ENCODE data around the gene F2RL3.
A peak's percentile ranks its signal among the peaks of the same experiment; 100 is the strongest.

The F2RL3 gene

DNA sequence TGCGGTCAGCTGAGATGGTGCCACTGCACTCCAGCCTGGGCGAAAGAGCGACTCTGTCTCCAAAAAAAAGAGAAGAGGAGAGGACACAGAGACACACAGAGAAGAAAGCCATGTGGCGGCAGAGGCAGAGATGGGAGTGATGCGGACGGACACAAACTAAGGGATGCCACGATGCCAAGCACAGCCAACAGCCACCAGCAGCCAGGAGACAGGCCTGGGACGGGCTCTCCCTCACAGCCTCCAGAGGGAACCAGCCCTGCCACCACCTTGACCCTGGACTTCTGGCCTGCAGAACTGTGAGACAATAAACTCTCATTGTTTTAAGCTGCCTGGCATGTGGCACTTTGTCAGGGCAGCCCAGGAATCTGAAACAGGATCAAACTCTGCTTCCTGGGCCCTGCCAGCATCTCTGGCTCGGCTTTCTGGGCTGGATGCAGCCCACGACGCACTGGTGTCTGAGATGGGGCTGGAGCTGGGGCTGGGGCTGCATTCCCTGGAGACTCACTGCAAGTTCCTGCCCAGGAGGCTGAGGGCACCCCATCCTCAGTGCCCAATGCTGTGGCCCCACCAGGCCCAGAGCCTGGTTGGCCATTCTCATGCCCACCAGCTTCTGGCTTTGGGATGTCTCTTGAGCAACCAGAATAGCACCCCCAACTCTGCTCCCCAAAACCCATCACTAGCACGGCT, 3.0 kb downstream of the F2RL3 start:
- H3K27me3 ChIP-seq (ENCODE audit: control insufficient read depth, insufficient read depth, low read length), result no peaks in the 10 kb centered on the region
- H3K4me1 ChIP-seq (ENCODE audit: control insufficient read depth, insufficient read depth, low read length), result no peaks in the 10 kb centered on the region
- no peak overlapping the region for H3K4me3 ChIP-seq (ENCODE audit: low read length)
- H3K9ac ChIP-seq (ENCODE audit: low read length), result no peak overlapping the region
- H3K27ac ChIP-seq (ENCODE audit: low read depth, low read length), result no peak overlapping the region
- no peaks in the 10 kb centered on the region for H3K36me3 ChIP-seq (ENCODE audit: control insufficient read depth, insufficient read depth, low read length)

DNA sequence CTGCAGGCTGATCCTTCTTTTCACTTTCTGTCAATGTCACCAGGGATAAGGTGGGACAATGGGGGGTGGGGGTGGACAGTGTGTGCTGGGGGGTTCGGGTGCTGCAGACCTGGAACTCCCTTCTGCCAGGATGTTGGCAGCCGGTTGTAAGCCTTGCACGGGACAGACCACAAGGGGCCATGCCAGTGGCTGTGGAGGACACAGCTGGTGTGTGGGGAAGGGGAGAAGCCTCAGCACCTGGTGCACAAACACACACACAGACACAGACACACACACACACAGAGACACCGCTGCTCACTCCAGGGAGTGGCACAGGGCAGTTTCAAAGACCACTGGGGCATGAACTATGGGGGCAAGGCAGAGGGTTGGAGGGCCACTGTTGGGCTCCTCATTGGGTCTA, 3.6 kb downstream of the F2RL3 start:
- no peaks in the 10 kb centered on the region for H3K27me3 ChIP-seq (ENCODE audit: control insufficient read depth, insufficient read depth, low read length)
- no peaks in the 10 kb centered on the region for H3K4me1 ChIP-seq (ENCODE audit: control insufficient read depth, insufficient read depth, low read length)
- no peak overlapping the region for H3K4me3 ChIP-seq (ENCODE audit: low read length)
- no peak overlapping the region for H3K9ac ChIP-seq (ENCODE audit: low read length)
- no peak overlapping the region for H3K27ac ChIP-seq (ENCODE audit: low read depth, low read length)
- H3K36me3 ChIP-seq (ENCODE audit: control insufficient read depth, insufficient read depth, low read length), result no peaks in the 10 kb centered on the region

- no peak overlapping the region for H3K27ac ChIP-seq (ENCODE audit: low read depth, low read length)
These were observed 4.3 kb downstream of the F2RL3 start for GRCh38 chr19:16892868-16893685.

DNA sequence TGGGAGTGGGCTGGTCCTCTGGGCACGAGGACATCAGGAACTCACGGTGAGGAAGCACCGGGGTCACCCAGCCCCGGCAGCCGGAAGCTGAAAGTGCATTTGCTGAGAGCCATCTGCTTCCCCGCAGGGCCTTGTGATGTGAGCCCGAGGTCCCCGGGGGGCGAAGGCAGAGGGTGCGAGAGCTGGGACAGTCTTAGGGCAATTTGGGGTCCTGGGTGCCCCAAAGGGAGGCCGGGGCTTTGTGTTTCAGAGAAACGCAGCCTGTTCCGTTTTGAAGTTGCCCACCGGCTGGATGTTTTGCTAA, 4.8 kb downstream of the F2RL3 start:
- no peaks in the 10 kb centered on the region for H3K4me1 ChIP-seq (ENCODE audit: control insufficient read depth, insufficient read depth, low read length)
- no peak overlapping the region for H3K9ac ChIP-seq (ENCODE audit: low read length)
- no peak overlapping the region for H3K4me3 ChIP-seq (ENCODE audit: low read length)
- H3K27me3 ChIP-seq (ENCODE audit: control insufficient read depth, insufficient read depth, low read length), result peaks cover 2% of the 10 kb centered on the region
- H3K27ac ChIP-seq (ENCODE audit: low read depth, low read length), result no peak overlapping the region
- no peaks in the 10 kb centered on the region for H3K36me3 ChIP-seq (ENCODE audit: control insufficient read depth, insufficient read depth, low read length)

More at GRCh38 chr19:16892868-16893685, 4.3 kb downstream of the F2RL3 start:
- Histone ChIP-seq H3K4me3 (ENCODE audit: low read length) (no peak overlapping the region), H3K27me3 (ENCODE audit: control insufficient read depth, insufficient read depth, low read length) (no peaks in the 10 kb centered on the region), H3K36me3 (ENCODE audit: control insufficient read depth, insufficient read depth, low read length) (no peaks in the 10 kb centered on the region), H3K4me1 (ENCODE audit: control insufficient read depth, insufficient read depth, low read length) (no peaks in the 10 kb centered on the region), H3K9ac (ENCODE audit: low read length) (no peak overlapping the region)

DNA sequence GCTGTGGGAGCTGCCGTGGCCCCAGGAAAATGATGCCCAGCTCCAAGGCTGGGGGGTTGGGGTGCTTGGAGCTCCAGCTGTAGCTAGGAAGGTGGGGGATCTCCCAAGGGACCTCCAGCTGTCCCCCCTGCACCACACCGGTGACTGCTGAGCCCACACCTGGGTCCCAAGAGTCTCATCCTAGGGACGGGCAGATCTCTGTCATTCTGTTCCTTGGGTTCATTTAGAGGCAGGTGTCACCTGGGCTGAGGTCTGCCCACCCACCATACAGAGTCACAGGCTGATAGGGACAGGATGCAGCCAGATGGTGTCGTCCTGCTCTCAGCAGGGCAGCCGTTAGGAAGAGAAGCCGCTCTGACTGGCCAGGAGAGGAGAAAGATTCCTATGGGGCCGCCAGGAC, 5.3 kb downstream of the F2RL3 start:
- no peaks in the 10 kb centered on the region for H3K4me1 ChIP-seq (ENCODE audit: control insufficient read depth, insufficient read depth, low read length)
- no peak overlapping the region for H3K9ac ChIP-seq (ENCODE audit: low read length)
- peaks cover 5% of the 10 kb centered on the region for H3K27me3 ChIP-seq (ENCODE audit: control insufficient read depth, insufficient read depth, low read length)
- no peaks in the 10 kb centered on the region for H3K36me3 ChIP-seq (ENCODE audit: control insufficient read depth, insufficient read depth, low read length)
- no peak overlapping the region for H3K27ac ChIP-seq (ENCODE audit: low read depth, low read length)
- H3K4me3 ChIP-seq (ENCODE audit: low read length), result no peak overlapping the region

DNA sequence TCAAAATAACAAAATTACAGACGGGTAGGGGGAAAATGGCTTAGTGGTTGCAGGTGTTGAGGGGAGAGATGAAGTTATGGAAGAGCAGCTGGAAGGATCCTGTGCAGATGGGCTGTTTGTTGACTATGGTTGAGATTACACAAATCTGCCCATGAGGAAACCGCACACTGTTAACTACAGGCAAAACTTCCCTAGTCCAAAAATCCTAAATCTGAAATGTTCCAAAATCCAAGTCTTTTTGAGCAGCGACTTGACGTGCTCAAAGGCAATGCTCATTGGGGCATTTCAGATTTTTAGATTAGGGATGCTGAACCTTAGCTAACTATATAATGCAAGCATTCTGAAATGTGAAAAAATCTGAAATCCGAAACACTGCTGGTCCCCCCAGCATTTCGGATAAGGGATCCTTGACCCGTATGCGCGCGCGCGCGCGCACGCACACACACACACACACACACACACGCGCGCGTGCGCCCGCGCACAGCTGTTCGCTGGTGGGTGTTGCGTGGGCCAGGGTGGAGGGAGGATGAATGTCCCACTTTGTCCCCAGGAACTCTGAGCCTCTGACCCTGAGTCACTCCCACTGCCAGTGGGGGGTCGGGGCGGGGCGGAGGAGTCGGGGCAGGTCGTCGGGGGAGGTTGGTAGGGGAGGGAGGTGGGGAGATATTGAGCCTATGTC, 6.8 kb downstream of the F2RL3 start:
- Histone ChIP-seq H3K36me3 (ENCODE audit: control insufficient read depth, insufficient read depth, low read length) (no peaks in the 10 kb centered on the region), H3K27me3 (ENCODE audit: control insufficient read depth, insufficient read depth, low read length) (peaks cover 5% of the 10 kb centered on the region), H3K9ac (ENCODE audit: low read length) (no peak overlapping the region), H3K4me1 (ENCODE audit: control insufficient read depth, insufficient read depth, low read length) (no peaks in the 10 kb centered on the region), H3K27ac (ENCODE audit: low read depth, low read length) (no peak overlapping the region), H3K4me3 (ENCODE audit: low read length) (no peak overlapping the region)

- Histone ChIP-seq H3K4me3 (ENCODE audit: low read length) (peak overlapping the region; percentile 66), H3K27me3 (ENCODE audit: control insufficient read depth, insufficient read depth, low read length) (peaks cover 5% of the 10 kb centered on the region), H3K36me3 (ENCODE audit: control insufficient read depth, insufficient read depth, low read length) (no peaks in the 10 kb centered on the region), H3K9ac (ENCODE audit: low read length) (peak overlapping the region; percentile 11), H3K27ac (ENCODE audit: low read depth, low read length) (peak overlapping the region; percentile 14), H3K4me1 (ENCODE audit: control insufficient read depth, insufficient read depth, low read length) (no peaks in the 10 kb centered on the region)
These were observed 7.6 kb downstream of the F2RL3 start for GRCh38 chr19:16896146-16897028.

GRCh38 chr19:16897029-16897855, 8.4 kb downstream of the F2RL3 start:
- Histone ChIP-seq H3K4me1 (ENCODE audit: control insufficient read depth, insufficient read depth, low read length) (no peaks in the 10 kb centered on the region), H3K4me3 (ENCODE audit: low read length) (peak overlapping the region; percentile 60), H3K27ac (ENCODE audit: low read depth, low read length) (peak overlapping the region; percentile 66), H3K36me3 (ENCODE audit: control insufficient read depth, insufficient read depth, low read length) (no peaks in the 10 kb centered on the region), H3K27me3 (ENCODE audit: control insufficient read depth, insufficient read depth, low read length) (peaks cover 5% of the 10 kb centered on the region), H3K9ac (ENCODE audit: low read length) (no peak overlapping the region)

GRCh38 chr19:16897856-16898161, 9.0 kb downstream of the F2RL3 start:
- Histone ChIP-seq H3K4me3 (ENCODE audit: low read length) (peak overlapping the region; percentile 60), H3K9ac (ENCODE audit: low read length) (no peak overlapping the region), H3K4me1 (ENCODE audit: control insufficient read depth, insufficient read depth, low read length) (no peaks in the 10 kb centered on the region), H3K27ac (ENCODE audit: low read depth, low read length) (peak overlapping the region; percentile 66), H3K27me3 (ENCODE audit: control insufficient read depth, insufficient read depth, low read length) (peaks cover 5% of the 10 kb centered on the region), H3K36me3 (ENCODE audit: control insufficient read depth, insufficient read depth, low read length) (no peaks in the 10 kb centered on the region)

DNA sequence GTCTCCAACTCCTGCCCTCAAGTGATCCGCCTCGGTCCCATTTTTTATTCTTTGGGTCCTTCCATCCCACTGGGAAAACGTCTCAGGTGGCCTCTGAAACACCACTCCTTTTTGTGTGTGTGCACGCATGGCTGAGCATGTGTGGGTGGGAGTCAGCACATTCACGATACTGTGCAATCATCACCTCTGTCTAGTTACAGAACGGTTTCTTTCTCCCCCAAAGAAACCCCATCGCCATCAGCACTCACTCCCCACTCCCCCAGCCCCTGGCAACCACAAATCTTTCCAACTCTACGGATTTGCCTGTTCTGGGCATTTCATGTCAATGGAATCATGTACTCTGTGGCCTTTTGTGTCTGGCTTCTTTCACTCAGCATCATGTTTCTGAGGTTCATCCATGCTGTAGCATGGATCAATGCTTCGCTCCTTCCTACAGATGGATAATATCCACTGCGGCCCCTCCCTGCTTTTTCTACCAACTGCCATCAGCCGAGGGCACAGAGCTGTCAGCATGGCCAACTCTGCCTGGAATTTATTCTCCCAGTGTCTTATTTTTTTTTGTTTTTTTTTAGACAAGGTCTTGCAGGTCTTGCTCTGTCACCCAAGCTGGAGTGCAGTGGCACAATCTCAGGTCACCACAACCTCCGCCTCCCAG, 9.7 kb downstream of the F2RL3 start:
- Histone ChIP-seq H3K27me3 (ENCODE audit: control insufficient read depth, insufficient read depth, low read length) (peaks cover 5% of the 10 kb centered on the region), H3K9ac (ENCODE audit: low read length) (no peak overlapping the region), H3K27ac (ENCODE audit: low read depth, low read length) (no peak overlapping the region), H3K36me3 (ENCODE audit: control insufficient read depth, insufficient read depth, low read length) (no peaks in the 10 kb centered on the region), H3K4me1 (ENCODE audit: control insufficient read depth, insufficient read depth, low read length) (no peaks in the 10 kb centered on the region), H3K4me3 (ENCODE audit: low read length) (no peak overlapping the region)

DNA sequence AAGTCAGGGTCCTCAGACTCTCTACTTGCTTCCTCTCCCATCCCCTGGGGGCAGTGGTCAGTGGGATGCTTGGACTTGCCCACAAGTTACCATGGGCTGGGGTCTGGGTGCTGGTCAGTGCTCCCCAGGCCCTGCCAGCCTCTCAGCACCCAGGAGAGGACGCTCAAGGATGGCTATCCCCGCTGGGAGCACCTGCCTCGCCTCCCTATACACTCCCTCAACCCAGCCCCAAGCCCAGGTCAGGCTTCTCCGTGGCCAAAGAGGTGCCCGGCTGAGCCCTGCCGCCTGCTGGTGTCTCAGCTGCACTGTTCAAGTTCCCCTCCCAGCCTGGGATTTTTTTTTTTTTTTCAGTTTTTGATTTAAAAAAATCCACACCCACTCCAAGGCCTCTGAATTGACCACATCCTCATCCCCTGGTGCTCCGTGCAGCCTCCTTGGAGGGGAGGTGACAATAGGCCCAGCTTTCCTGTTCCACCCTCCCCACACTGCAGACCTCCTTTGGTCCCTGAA, 10.8 kb downstream of the F2RL3 start:
- no peak overlapping the region for H3K9ac ChIP-seq (ENCODE audit: low read length)
- H3K36me3 ChIP-seq (ENCODE audit: control insufficient read depth, insufficient read depth, low read length), result no peaks in the 10 kb centered on the region

More for the DNA sequence above, 10.8 kb downstream of the F2RL3 start:
- Histone ChIP-seq H3K27me3 (ENCODE audit: control insufficient read depth, insufficient read depth, low read length) (peaks cover 5% of the 10 kb centered on the region), H3K27ac (ENCODE audit: low read depth, low read length) (no peak overlapping the region), H3K4me1 (ENCODE audit: control insufficient read depth, insufficient read depth, low read length) (no peaks in the 10 kb centered on the region), H3K4me3 (ENCODE audit: low read length) (no peak overlapping the region)
